Measurements from ENCODE around the gene MYRF. TPM values are rescaled to one million over a fixed set of nuclear protein-coding genes. Genes with fewer than 3 reads are reported as not detected.

The MYRF gene
- total RNA-seq, 1 donor from 2014 or later = 1.9 TPM

DNA sequence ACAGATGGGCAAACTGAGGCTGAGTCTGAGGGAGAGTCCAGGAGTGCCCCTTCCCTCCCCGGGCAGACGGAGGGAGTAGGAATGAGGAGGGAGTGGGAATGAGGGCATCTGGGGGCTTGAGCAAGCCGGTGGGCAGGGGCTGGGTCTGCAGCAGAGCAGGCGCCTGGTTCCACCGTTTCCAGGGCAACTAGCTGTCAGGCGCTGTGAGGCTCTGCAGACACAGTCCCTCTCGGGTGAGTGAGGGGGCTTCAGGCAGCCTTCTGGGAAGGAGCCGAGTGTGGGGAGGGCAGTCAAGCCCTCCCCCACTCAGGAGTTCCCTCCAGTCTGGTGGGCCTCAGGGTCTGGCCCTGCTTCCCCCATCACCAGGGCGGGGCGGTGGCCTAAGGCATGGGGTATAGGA is 20.9 kb downstream of the MYRF start:
- no peaks in the 10 kb centered on the region for H3F3A ChIP-seq (ENCODE audit: low read depth)
- no peak overlapping the region for H2AFZ ChIP-seq (replicated peaks)
- no peaks in the 10 kb centered on the region for H3K27me3 Mint-ChIP-seq (ENCODE audit: insufficient read depth, low read depth)
- H4K20me1 ChIP-seq (ENCODE audit: low read depth) = no peaks in the 10 kb centered on the region
- peak overlapping the region; percentile 32 for H3K9ac ChIP-seq
- H3K9me3 ChIP-seq (ENCODE audit: low read depth) = no peaks in the 10 kb centered on the region
- peaks cover 10% of the 10 kb centered on the region for H3K4me1 ChIP-seq
- H3K79me2 ChIP-seq (ENCODE audit: low read depth) = no peaks in the 10 kb centered on the region
- H3K4me3 ChIP-seq = no peak overlapping the region
- no peaks in the 10 kb centered on the region for H3K36me3 ChIP-seq
- peak; percentile 43 for DNase-seq (ENCODE audit: low spot score)
- no peak overlapping the region for H3K27ac ChIP-seq
- H3K4me1 Mint-ChIP-seq = peaks cover 29% of the 10 kb centered on the region
- H3K27ac Mint-ChIP-seq = no peak overlapping the region
- H3K9me3 Mint-ChIP-seq = no peaks in the 10 kb centered on the region
- no peak overlapping the region for H3K4me2 ChIP-seq
- peak overlapping the region; percentile 43 for H3K4me3 Mint-ChIP-seq
- no peaks in the 10 kb centered on the region for H3K27me3 ChIP-seq
- H3K36me3 Mint-ChIP-seq = peaks cover 5% of the 10 kb centered on the region
- no peak for TF ChIP-seq EZH2 (IDR thresholded peaks at IDR 0.05)
- TF ChIP-seq, protein P1, sequence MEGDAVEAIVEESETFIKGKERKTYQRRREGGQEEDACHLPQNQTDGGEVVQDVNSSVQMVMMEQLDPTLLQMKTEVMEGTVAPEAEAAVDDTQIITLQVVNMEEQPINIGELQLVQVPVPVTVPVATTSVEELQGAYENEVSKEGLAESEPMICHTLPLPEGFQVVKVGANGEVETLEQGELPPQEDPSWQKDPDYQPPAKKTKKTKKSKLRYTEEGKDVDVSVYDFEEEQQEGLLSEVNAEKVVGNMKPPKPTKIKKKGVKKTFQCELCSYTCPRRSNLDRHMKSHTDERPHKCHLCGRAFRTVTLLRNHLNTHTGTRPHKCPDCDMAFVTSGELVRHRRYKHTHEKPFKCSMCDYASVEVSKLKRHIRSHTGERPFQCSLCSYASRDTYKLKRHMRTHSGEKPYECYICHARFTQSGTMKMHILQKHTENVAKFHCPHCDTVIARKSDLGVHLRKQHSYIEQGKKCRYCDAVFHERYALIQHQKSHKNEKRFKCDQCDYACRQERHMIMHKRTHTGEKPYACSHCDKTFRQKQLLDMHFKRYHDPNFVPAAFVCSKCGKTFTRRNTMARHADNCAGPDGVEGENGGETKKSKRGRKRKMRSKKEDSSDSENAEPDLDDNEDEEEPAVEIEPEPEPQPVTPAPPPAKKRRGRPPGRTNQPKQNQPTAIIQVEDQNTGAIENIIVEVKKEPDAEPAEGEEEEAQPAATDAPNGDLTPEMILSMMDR (IDR thresholded peaks at IDR 0.05) = no peak

GRCh38 chr11:61773809-61774208 is 21.4 kb downstream of the MYRF start:
- H3K4me3 ChIP-seq = no peak overlapping the region
- H3K27ac ChIP-seq = no peak overlapping the region
- TF ChIP-seq, protein P1 (IDR thresholded peaks at IDR 0.05) = no peak
- TF ChIP-seq EZH2phosphoT487 (IDR thresholded peaks at IDR 0.05) (no peak), EZH2 (IDR thresholded peaks at IDR 0.05) (no peak)
- H3K79me2 ChIP-seq (ENCODE audit: low read depth) = no peaks in the 10 kb centered on the region
- no peaks in the 10 kb centered on the region for H3K27me3 ChIP-seq
- H3K4me1 ChIP-seq = peaks cover 10% of the 10 kb centered on the region
- peak overlapping the region; percentile 32 for H3K9ac ChIP-seq
- no peak for DNase-seq (ENCODE audit: low spot score)
- H3K4me1 Mint-ChIP-seq = peaks cover 29% of the 10 kb centered on the region
- no peaks in the 10 kb centered on the region for H3K9me3 Mint-ChIP-seq
- no peak overlapping the region for H3K27ac Mint-ChIP-seq
- H3K9me3 ChIP-seq (ENCODE audit: low read depth) = no peaks in the 10 kb centered on the region
- peaks cover 5% of the 10 kb centered on the region for H3K36me3 Mint-ChIP-seq
- H3K4me2 ChIP-seq = no peak overlapping the region
- H3K27me3 Mint-ChIP-seq (ENCODE audit: insufficient read depth, low read depth) = no peaks in the 10 kb centered on the region
- no peaks in the 10 kb centered on the region for H4K20me1 ChIP-seq (ENCODE audit: low read depth)
- no peaks in the 10 kb centered on the region for H3F3A ChIP-seq (ENCODE audit: low read depth)
- H3K36me3 ChIP-seq = no peaks in the 10 kb centered on the region
- H2AFZ ChIP-seq (replicated peaks) = no peak overlapping the region
- H3K4me3 Mint-ChIP-seq = no peak overlapping the region

DNA sequence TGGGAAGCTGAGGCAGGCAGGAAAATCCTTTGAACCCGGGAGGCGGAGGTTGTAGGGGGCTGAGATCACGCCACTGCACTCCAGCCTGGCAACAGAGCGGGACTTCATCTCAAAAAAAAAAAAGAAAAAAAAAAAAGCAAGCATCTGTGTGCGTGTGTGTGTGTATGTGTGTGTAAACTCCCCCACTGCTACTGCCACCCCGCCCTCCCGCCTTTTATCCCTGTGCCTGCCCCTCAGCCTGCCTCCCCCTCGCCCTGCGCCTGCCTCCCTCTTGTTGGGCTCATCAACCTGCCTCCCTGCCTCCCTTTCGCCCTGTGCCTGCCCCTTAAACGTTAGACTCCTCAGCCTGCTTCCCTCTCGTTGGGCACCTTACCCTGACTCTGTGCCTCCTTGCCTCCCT is 22.0 kb downstream of the MYRF start:
- H3K79me2 ChIP-seq (ENCODE audit: low read depth) = no peaks in the 10 kb centered on the region
- no peaks in the 10 kb centered on the region for H3K27me3 ChIP-seq
- Mint-ChIP-seq H3K27ac (peak overlapping the region; percentile 90), H3K36me3 (peaks cover 5% of the 10 kb centered on the region), H3K4me3 (no peak overlapping the region), H3K4me1 (peaks cover 29% of the 10 kb centered on the region), H3K9me3 (no peaks in the 10 kb centered on the region), H3K27me3 (ENCODE audit: insufficient read depth, low read depth) (no peaks in the 10 kb centered on the region)
- no peak overlapping the region for H2AFZ ChIP-seq (replicated peaks)
- no peak overlapping the region for H3K4me2 ChIP-seq
- no peaks in the 10 kb centered on the region for H4K20me1 ChIP-seq (ENCODE audit: low read depth)
- DNase-seq (ENCODE audit: low spot score) = no peak
- peaks cover 5% of the 10 kb centered on the region for H3K4me1 ChIP-seq
- H3K9ac ChIP-seq = no peak overlapping the region
- no peak overlapping the region for H3K27ac ChIP-seq
- no peaks in the 10 kb centered on the region for H3K9me3 ChIP-seq (ENCODE audit: low read depth)
- no peaks in the 10 kb centered on the region for H3K36me3 ChIP-seq
- no peaks in the 10 kb centered on the region for H3F3A ChIP-seq (ENCODE audit: low read depth)
- H3K4me3 ChIP-seq = no peak overlapping the region
- TF ChIP-seq EZH2 (IDR thresholded peaks at IDR 0.05) (no peak), EZH2phosphoT487 (IDR thresholded peaks at IDR 0.05) (no peak)
- TF ChIP-seq, protein P1 (IDR thresholded peaks at IDR 0.05) = no peak

Data from neural progenitor cell (in vitro differentiated cells).